Esophagus squamous epithelium (tissue), 5 donors: ENCODE results near the gene HEBP1. TPM values are rescaled to one million over a fixed set of nuclear protein-coding genes. Genes with fewer than 3 reads are reported as not detected.
"Not testable (repeated sequence)": the region's sequence is repeated elsewhere in the genome, so short reads cannot be mapped to it uniquely, and the experiment has no call there.

Experiments
- DNase-seq: peaks from one replicate; lab custom pipeline; 2025; lab: John Stamatoyannopoulos, UW
- H3K27ac ChIP-seq, 4 donors: fragments of 200-600 bp; sonication (generic); one replicate each; pipeline ENCODE4 v1.5.1; 2016 to 2019; ENCODE audit warnings: mild to moderate bottlenecking in 1 of 4
- H3K27me3 ChIP-seq, 4 donors: fragments of 200-600 bp; sonication (generic); 1 replicate in 3 of 4; 2 replicates in 1 of 4; pipeline versions ENCODE4 v1.5.1 to v1.6.0; 2017 to 2021; ENCODE audit warnings: antibody characterized with exemption in 1 of 4
- H3K36me3 ChIP-seq, 3 donors: fragments of 200-600 bp; sonication (generic); one replicate each; pipeline ENCODE4 v1.5.1; 2016 to 2019
- H3K4me1 ChIP-seq, 3 donors: fragments of 200-600 bp; sonication (generic); one replicate each; pipeline ENCODE4 v1.5.1; 2017 to 2019
- H3K4me3 ChIP-seq, 4 donors: fragments of 200-600 bp; sonication (generic); 1 replicate in 3 of 4; 2 replicates in 1 of 4; pipeline ENCODE4 v1.5.1; 2016 to 2019; ENCODE audit warnings: mild to moderate bottlenecking in 2 of 4, moderate library complexity in 1 of 4
- H3K9me3 ChIP-seq, 3 donors: fragments of 200-600 bp; sonication (generic); one replicate each; pipeline ENCODE4 v1.5.1; 2016 to 2019
- POLR2A ChIP-seq, 4 donors: fragments of 450-650 bp; IDR thresholded peaks; one replicate each; pipeline ENCODE4 v1.6.1; 2017; ENCODE audit warnings: antibody characterized with exemption in 4 of 4, mild to moderate bottlenecking in 4 of 4, moderate library complexity in 3 of 4
- WGBS, 2 donors: methylation state at CpG; one replicate each; pipeline ENCODE4 v1.1.5; 2018; 5-methylcytosine and 5-hydroxymethylcytosine counted together
- intact Hi-C: fragments of 100-400 bp; cut with DNase I; formaldehyde crosslinking; loops from one replicate; pipeline ENCODE4 v1.15.0; 2022
- total RNA-seq, 4 donors: library from RNA; depleted of rRNA; stranded (reverse); fragments of >200 nt; gene quantifications; one replicate each; pipeline ENCODE4 v1.1.0, GENCODE V29; 2016
- TF ChIP-seq, protein P1 (sequence below), 6 experiments: fragments of 450-650 bp in 4 of 6; fragments of 200-600 bp in 2 of 6; sonication (generic) in 2 of 6; IDR thresholded peaks; one replicate each; pipeline ENCODE4 v1.5.1; 2016 to 2019; ENCODE audit warnings: antibody characterized with exemption in 6 of 6, mild to moderate bottlenecking in 4 of 6, moderate library complexity in 4 of 6
- donor health status: DM: yes; HTN: yes; CAD: no.

Gene HEBP1
- total RNA-seq, 4 donors from 2014 or later: 17.0 to 50.9 (median 23.9) TPM

DNA sequence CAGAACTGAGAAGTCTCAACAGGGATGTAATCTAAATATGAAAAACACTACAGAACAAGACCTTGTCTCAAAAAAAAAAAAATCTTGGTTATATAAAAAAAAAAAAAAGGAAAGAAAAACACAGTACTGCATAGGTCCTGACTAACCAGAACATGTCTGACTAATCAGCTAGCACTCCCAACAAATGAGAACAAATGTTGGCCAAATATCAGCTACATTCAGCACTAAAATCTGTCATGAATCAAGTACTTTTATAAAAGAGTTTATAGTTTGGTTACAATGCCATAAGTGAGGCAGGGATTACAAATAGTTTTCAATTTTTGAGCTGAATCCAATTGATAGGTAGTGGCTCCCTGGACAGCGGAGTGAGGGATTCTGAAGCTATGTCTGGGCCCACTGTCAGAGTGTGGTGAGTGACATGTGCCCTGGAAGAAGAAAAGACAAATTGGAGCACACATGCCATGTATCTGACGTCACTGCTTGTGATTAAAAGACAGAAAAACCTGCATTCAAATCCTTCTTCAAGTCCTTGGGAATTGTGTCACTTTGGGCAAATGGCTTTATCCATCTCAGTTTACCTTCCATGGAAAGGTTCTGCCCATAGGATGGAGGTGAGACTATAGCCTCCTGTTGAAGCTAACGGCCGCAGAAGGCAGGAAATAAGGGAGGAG, 38.6 kb upstream of the HEBP1 start:
- 80 to 89% methylated on average over 4 of the region's 4 CpGs for WGBS, 2 donors
- H3K9me3 ChIP-seq: no peaks in the 10 kb centered on the region
- no peaks in the 10 kb centered on the region for H3K27me3 ChIP-seq
- no peaks in the 10 kb centered on the region for H3K36me3 ChIP-seq
- intact Hi-C loops: no loop called here
- DNase-seq: no peak
- H3K4me1 ChIP-seq: peaks cover 0 to 25% (median 0%) of the 10 kb centered on the region in 3 donors
- peak overlapping the region in 2 of 4 donors; percentile 36 to 78 for H3K27ac ChIP-seq
- TF ChIP-seq, protein P1, sequence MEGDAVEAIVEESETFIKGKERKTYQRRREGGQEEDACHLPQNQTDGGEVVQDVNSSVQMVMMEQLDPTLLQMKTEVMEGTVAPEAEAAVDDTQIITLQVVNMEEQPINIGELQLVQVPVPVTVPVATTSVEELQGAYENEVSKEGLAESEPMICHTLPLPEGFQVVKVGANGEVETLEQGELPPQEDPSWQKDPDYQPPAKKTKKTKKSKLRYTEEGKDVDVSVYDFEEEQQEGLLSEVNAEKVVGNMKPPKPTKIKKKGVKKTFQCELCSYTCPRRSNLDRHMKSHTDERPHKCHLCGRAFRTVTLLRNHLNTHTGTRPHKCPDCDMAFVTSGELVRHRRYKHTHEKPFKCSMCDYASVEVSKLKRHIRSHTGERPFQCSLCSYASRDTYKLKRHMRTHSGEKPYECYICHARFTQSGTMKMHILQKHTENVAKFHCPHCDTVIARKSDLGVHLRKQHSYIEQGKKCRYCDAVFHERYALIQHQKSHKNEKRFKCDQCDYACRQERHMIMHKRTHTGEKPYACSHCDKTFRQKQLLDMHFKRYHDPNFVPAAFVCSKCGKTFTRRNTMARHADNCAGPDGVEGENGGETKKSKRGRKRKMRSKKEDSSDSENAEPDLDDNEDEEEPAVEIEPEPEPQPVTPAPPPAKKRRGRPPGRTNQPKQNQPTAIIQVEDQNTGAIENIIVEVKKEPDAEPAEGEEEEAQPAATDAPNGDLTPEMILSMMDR (IDR thresholded peaks at IDR 0.05): no peak
- TF ChIP-seq POLR2A (IDR thresholded peaks at IDR 0.05): no peak
- H3K4me3 ChIP-seq: no peak overlapping the region

DNA sequence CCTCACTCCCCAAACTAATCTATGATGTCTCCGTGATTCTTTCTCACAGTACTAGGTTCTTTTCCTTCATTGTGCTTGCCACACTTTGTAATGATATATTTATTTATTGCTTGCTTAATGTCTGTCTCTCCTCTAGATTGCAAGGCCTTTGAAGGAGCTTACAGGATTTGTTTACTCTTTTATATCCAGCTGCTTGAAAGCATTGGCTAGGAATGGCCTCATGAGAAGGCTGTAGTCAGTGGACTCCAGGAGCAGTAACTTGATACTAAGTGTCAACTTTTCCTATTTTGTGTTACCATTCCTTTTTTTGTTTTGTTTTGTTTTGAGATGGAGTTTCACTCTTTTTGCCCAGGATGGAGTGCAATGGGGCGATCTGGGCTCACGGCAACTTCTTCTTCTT, 36.8 kb upstream of the HEBP1 start:
- Histone ChIP-seq H3K27me3 (no peaks in the 10 kb centered on the region), H3K4me3 (no peak overlapping the region), H3K4me1 (peaks cover 0 to 23% (median 0%) of the 10 kb centered on the region in 3 donors), H3K9me3 (no peaks in the 10 kb centered on the region), H3K27ac (no peak overlapping the region), H3K36me3 (no peaks in the 10 kb centered on the region)
- intact Hi-C loops: no loop called here
- WGBS, 2 donors: 93 to 94% methylated on average over 3 of the region's 3 CpGs
- no peak for DNase-seq
- no peak for TF ChIP-seq POLR2A (IDR thresholded peaks at IDR 0.05)
- TF ChIP-seq, protein P1 (IDR thresholded peaks at IDR 0.05): no peak

DNA sequence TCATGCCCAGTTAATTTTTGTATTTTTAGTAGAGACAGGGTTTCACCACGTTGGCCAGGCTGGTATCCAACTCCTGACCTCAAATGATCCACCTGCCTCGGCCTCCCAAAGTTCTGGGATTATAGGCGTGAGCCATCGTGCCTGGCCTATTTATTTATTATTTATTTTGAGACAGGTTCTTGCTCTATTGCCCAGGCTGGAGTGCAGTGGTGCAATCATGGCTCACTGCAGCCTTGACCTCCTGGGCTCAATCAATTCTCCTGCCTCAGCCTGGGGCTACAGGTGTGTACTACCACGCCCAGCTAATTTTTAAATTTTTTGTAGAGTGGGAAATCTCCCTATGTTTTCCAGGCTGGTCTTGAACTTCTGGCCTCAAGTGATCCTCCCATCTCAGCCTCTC, 35.3 kb upstream of the HEBP1 start:
- H3K9me3 ChIP-seq, DNase-seq, H3K36me3 ChIP-seq, H3K27me3 ChIP-seq, intact Hi-C loops, H3K4me3 ChIP-seq, H3K27ac ChIP-seq: not testable (repeated sequence)
- H3K4me1 ChIP-seq: peaks cover 0 to 23% (median 0%) of the 10 kb centered on the region in 3 donors
- 67 to 75% methylated on average over 5 of the region's 5 CpGs for WGBS, 2 donors

DNA sequence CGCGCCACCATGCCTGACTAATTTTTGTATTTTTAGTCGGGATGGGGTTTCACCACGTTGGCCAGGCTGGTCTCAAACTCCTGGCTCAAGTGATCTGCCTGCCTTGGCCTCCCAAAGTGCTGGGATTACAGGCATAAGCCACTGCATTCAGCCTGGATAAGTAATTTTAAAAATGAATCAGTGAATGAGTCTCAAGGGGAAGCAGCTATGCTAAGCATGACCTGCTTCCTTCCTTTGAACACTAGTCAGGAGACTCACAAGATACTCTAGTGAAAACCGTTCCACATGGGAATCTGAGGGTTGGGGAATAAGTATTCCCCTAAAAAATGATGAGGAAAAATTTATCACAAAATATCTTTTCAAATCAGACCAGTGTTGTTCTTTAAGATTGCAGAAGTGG, 33.4 kb upstream of the HEBP1 start:
- Histone ChIP-seq H3K4me1 (peaks cover 0 to 8% (median 0%) of the 10 kb centered on the region in 3 donors), H3K36me3 (no peaks in the 10 kb centered on the region), H3K9me3 (no peaks in the 10 kb centered on the region), H3K4me3 (no peak overlapping the region), H3K27me3 (no peaks in the 10 kb centered on the region), H3K27ac (no peak overlapping the region)
- TF ChIP-seq POLR2A (IDR thresholded peaks at IDR 0.05): no peak
- TF ChIP-seq, protein P1 (IDR thresholded peaks at IDR 0.05): no peak
- no peak for DNase-seq
- intact Hi-C loops: no loop called here
- WGBS, 2 donors: 80 to 82% methylated on average over 5 of the region's 5 CpGs

DNA sequence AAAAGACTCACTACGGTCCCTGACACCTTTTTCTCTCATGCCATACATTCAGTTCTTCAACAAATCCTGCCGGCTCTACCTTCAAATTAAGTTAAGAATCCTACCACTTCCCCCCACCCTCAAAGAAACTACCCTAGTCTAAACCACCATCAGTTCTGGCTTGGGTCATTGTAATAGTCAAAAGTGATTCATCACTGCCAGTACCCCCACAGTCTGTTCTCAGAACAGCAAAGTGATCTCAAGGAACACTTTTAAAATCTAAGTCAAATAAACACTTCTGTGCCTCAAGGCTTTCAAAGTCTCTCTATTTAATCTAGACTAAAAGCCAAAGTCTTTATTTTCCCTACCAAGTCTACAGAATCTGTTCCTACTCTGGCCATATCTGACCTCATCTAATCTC, 32.1 kb upstream of the HEBP1 start:
- DNase-seq: no peak
- no peak for TF ChIP-seq POLR2A (IDR thresholded peaks at IDR 0.05)
- TF ChIP-seq, protein P1 (IDR thresholded peaks at IDR 0.05): no peak
- Histone ChIP-seq H3K27ac (no peak overlapping the region), H3K4me1 (peaks cover 0 to 1% (median 0%) of the 10 kb centered on the region in 3 donors), H3K36me3 (no peaks in the 10 kb centered on the region), H3K9me3 (no peaks in the 10 kb centered on the region), H3K4me3 (no peak overlapping the region), H3K27me3 (no peaks in the 10 kb centered on the region)
- intact Hi-C loops: no loop called here
- 77 to 95% methylated on average over 2 of the region's 2 CpGs for WGBS, 2 donors
